Lung (tissue), 12 donors: ENCODE data around the gene DIPK1A. TPM values are rescaled to one million over a fixed set of nuclear protein-coding genes. Genes with fewer than 3 reads are reported as not detected.

Experiments used
- ATAC-seq: fragments of 200-7000 bp; cut with Tn5 transposase; one replicate; pipeline ENCODE4 v1.9.1; 2020; ENCODE audit warnings: moderate number of reproducible peaks; ENCODE audit not compliant: insufficient read depth, low FRiP score
- DNase-seq, 3 donors: peaks; one replicate each; pipeline ENCODE4 v3.0.0-alpha.2; 2013 to 2017
- H3K27ac ChIP-seq, 2 donors: one replicate each; pipeline ENCODE4 v1.5.1; 2013; ENCODE audit warnings: mild to moderate bottlenecking in 2 of 2, moderate library complexity in 2 of 2, control low read depth in 1 of 2, inconsistent platforms in 1 of 2, low read depth in 1 of 2, low read length in 1 of 2
- H3K27me3 ChIP-seq, 3 donors: one replicate each; pipeline ENCODE4 v1.5.1; 2013; ENCODE audit warnings: low read length in 2 of 3; ENCODE audit not compliant: control insufficient read depth in 3 of 3, insufficient read depth in 3 of 3
- H3K36me3 ChIP-seq, 4 donors: one replicate each; pipeline ENCODE4 v1.5.1; 2013; ENCODE audit warnings: low read length in 4 of 4, mild to moderate bottlenecking in 1 of 4, moderate library complexity in 1 of 4; ENCODE audit not compliant: control insufficient read depth in 4 of 4, insufficient read depth in 4 of 4
- H3K4me1 ChIP-seq, 5 donors: one replicate each; pipeline ENCODE4 v1.5.1; 2013; ENCODE audit warnings: low read length in 5 of 5, mild to moderate bottlenecking in 2 of 5, moderate library complexity in 1 of 5; ENCODE audit not compliant: control insufficient read depth in 5 of 5, insufficient read depth in 5 of 5
- H3K4me3 ChIP-seq: one replicate; pipeline ENCODE4 v1.5.1; 2013; ENCODE audit warnings: mild to moderate bottlenecking, control low read depth, moderate library complexity
- H3K9ac ChIP-seq, 2 donors: one replicate each; pipeline ENCODE4 v1.5.1; 2013; ENCODE audit warnings: low read length in 2 of 2, control low read depth in 1 of 2; ENCODE audit not compliant: insufficient read depth in 1 of 2
- H3K9me3 ChIP-seq, 4 donors: one replicate each; pipeline ENCODE4 v1.5.1; 2013; ENCODE audit warnings: low read length in 3 of 4, mild to moderate bottlenecking in 1 of 4, moderate library complexity in 1 of 4; ENCODE audit not compliant: control insufficient read depth in 4 of 4, insufficient read depth in 3 of 4
- CTCF ChIP-seq: IDR thresholded peaks from 2 replicates; pipeline ENCODE4 v1.5.1; 2012; ENCODE audit warnings: mild to moderate bottlenecking; ENCODE audit errors: control extremely low read depth, extremely low read depth
- WGBS, 2 donors: extraction: QIAGEN DNeasy Blood & Tissue Kit; methylation state at CpG; one replicate each; pipeline ENCODE4 v1.1.7; 2013; 5-methylcytosine and 5-hydroxymethylcytosine counted together
- polyA plus RNA-seq, 2 donors: library from polyadenylated mRNA; stranded (reverse); fragments of 200-250 nt; gene quantifications; one replicate each; pipeline ENCODE4 v1.2.1, GENCODE V29; 2013
- total RNA-seq, 2 donors: library from RNA; depleted of rRNA in 1 of 2; stranded (reverse); fragments of >200 nt in 1 of 2; gene quantifications; one replicate each; pipeline ENCODE4 v1.2.1, GENCODE V29; 2014 to 2021
- donor health status: control.
- donor health status: control.
- donor health status: Bipolar disorder and iron deficiency.
- donor health status: healthy.
- donor health status: DM: yes; HTN: yes; CAD: no.

DIPK1A gene
- total and polyA plus RNA-seq, 4 donors = 2.3 to 8.0 (median 4.1) TPM

GRCh38 chr1:92989936-92990583 lies 28.8 kb upstream of the DIPK1A start:
- TF ChIP-seq CTCF = no peak
- DNase-seq (no peak), ATAC-seq (no peak)
- 92 to 93% methylated on average over 6 of the region's 6 CpGs for WGBS, 2 donors
- Histone ChIP-seq H3K4me3 (no peak overlapping the region), H3K27me3 (no peaks in the 10 kb centered on the region), H3K9me3 (no peaks in the 10 kb centered on the region), H3K36me3 (no peaks in the 10 kb centered on the region), H3K9ac (no peak overlapping the region), H3K27ac (no peak overlapping the region), H3K4me1 (peaks cover 0 to 1% (median 0%) of the 10 kb centered on the region in 5 donors)

GRCh38 chr1:92989253-92989652 lies 28.0 kb upstream of the DIPK1A start:
- no peak for TF ChIP-seq CTCF
- H3K4me1 ChIP-seq = peaks cover 0 to 1% (median 0%) of the 10 kb centered on the region in 5 donors
- H3K36me3 ChIP-seq = no peaks in the 10 kb centered on the region
- no peak overlapping the region for H3K27ac ChIP-seq
- ATAC-seq (no peak), DNase-seq (no peak)
- WGBS, 2 donors = 48 to 63% methylated on average over 2 of the region's 2 CpGs
- no peak overlapping the region for H3K9ac ChIP-seq
- no peak overlapping the region for H3K4me3 ChIP-seq
- no peaks in the 10 kb centered on the region for H3K9me3 ChIP-seq
- no peaks in the 10 kb centered on the region for H3K27me3 ChIP-seq

- TF ChIP-seq CTCF = no peak
- H3K27ac ChIP-seq = no peak overlapping the region
- H3K9ac ChIP-seq = no peak overlapping the region
Measured at GRCh38 chr1:92987462-92987861, 26.2 kb upstream of the DIPK1A start.

GRCh38 chr1:92985101-92985500 lies 23.8 kb upstream of the DIPK1A start:
- DNase-seq (no peak), ATAC-seq (no peak)
- no peaks in the 10 kb centered on the region for H3K27me3 ChIP-seq
- no peaks in the 10 kb centered on the region for H3K4me1 ChIP-seq
- H3K9me3 ChIP-seq = no peaks in the 10 kb centered on the region
- no peak overlapping the region for H3K4me3 ChIP-seq
- H3K9ac ChIP-seq = no peak overlapping the region
- TF ChIP-seq CTCF = no peak
- no peaks in the 10 kb centered on the region for H3K36me3 ChIP-seq
- H3K27ac ChIP-seq = no peak overlapping the region

More at GRCh38 chr1:92987462-92987861, 26.2 kb upstream of the DIPK1A start:
- Histone ChIP-seq H3K36me3 (no peaks in the 10 kb centered on the region), H3K4me1 (peaks cover 0 to 1% (median 0%) of the 10 kb centered on the region in 5 donors), H3K27me3 (no peaks in the 10 kb centered on the region), H3K9me3 (no peaks in the 10 kb centered on the region), H3K4me3 (no peak overlapping the region)
- DNase-seq (no peak), ATAC-seq (no peak)
